ENCODE measurements around the gene ZNF823. TPM values are rescaled to one million over a fixed set of nuclear protein-coding genes. Genes with fewer than 3 reads are reported as not detected.
A peak's percentile ranks its signal among the peaks of the same experiment; 100 is the strongest.

ZNF823 gene
- polyA plus RNA-seq, 1 of the 3 experiments (the other 2 are of a cell fraction): 1.5 TPM

- no peak for TF ChIP-seq RCOR1 (IDR thresholded peaks at IDR 0.05; ENCODE audit: low read length)
These were observed 7.1 kb upstream of the ZNF823 start (continued) for GRCh38 chr19:11745869-11746268.

- peak overlapping the region; percentile 63 to 80 for H3K27ac ChIP-seq (ENCODE audit: low read depth in 2 of 2, low read length in 1 of 2)
These were observed 591 bp downstream of the ZNF823 start for GRCh38 chr19:11737964-11738745.

GRCh38 chr19:11736696-11737095 is 2.0 kb downstream of the ZNF823 start:
- WGBS (ENCODE audit: low lambda C conversion rate): 59% methylated on average over 2 of the region's 2 CpGs

More at GRCh38 chr19:11737964-11738745, 591 bp downstream of the ZNF823 start:
- CTCF ChIA-PET: interaction anchor here (1.4 to 3.0 kb wide), 6 partner anchors 19 to 59 kb away, joined by 4 to 19 read pairs (median 6); no protein-coding TSS in a partner anchor
- no peaks in the 10 kb centered on the region for H3K27me3 ChIP-seq (ENCODE audit: insufficient read depth)
- under 1% methylated on average over 19 of the region's 52 CpGs for WGBS (ENCODE audit: low lambda C conversion rate)
- H3F3A ChIP-seq (replicated peaks; ENCODE audit: insufficient read depth): no peaks in the 10 kb centered on the region
- no peaks in the 10 kb centered on the region for H3K9me3 ChIP-seq
- peaks cover 53% of the 10 kb centered on the region for H3K79me2 ChIP-seq (ENCODE audit: insufficient read depth)
- H3K4me2 ChIP-seq: peak overlapping the region; percentile 90
- peak overlapping the region; percentile 94 for H2AFZ ChIP-seq (ENCODE audit: low read depth)
- H3K4me1 ChIP-seq (ENCODE audit: control insufficient read depth in 1 of 2, insufficient read depth in 2 of 2, low read depth in 1 of 2, low read length in 1 of 2): peaks cover 9 to 13% of the 10 kb centered on the region in 2 experiments; a peak in 2 of 4 replicates
- peak; percentile 71 for DNase-seq
- peak; percentile 55 for TF ChIP-seq GATA2 (CRISPR knock-in tag; IDR thresholded peaks at IDR 0.05)
- TF ChIP-seq TEAD4 (IDR thresholded peaks at IDR 0.05; ENCODE audit: borderline replicate concordance, insufficient read depth): no peak
- TF ChIP-seq MAX (IDR thresholded peaks at IDR 0.05; ENCODE audit: low read depth): no peak
- POLR2A ChIA-PET: no interaction called here
- peak overlapping the region; percentile 82 to 89 for H3K4me3 ChIP-seq (ENCODE audit: low read depth in 2 of 2, low read length in 1 of 2)
- no peaks in the 10 kb centered on the region for H3K9me2 ChIP-seq
- H3K36me3 ChIP-seq (replicated peaks in 1 of 2; ENCODE audit: control insufficient read depth in 1 of 2, insufficient read depth in 2 of 2, low read length in 1 of 2): peaks cover 0 to 12% of the 10 kb centered on the region in 2 experiments
- H4K20me1 ChIP-seq (ENCODE audit: insufficient read depth): no peaks in the 10 kb centered on the region
- peak overlapping the region; percentile 87 for H3K9ac ChIP-seq

More at GRCh38 chr19:11736696-11737095, 2.0 kb downstream of the ZNF823 start:
- Histone ChIP-seq H3K4me3 (ENCODE audit: low read depth in 2 of 2, low read length in 1 of 2) (no peak overlapping the region), H3K4me2 (peak overlapping the region; percentile 90), H3K9me2 (no peaks in the 10 kb centered on the region), H3K9ac (no peak overlapping the region), H3K27me3 (ENCODE audit: insufficient read depth) (no peaks in the 10 kb centered on the region), H3K4me1 (ENCODE audit: control insufficient read depth in 1 of 2, insufficient read depth in 2 of 2, low read depth in 1 of 2, low read length in 1 of 2) (peaks cover 9 to 13% of the 10 kb centered on the region in 2 experiments; a peak in 2 of 4 replicates), H3K27ac (ENCODE audit: low read depth in 2 of 2, low read length in 1 of 2) (no peak overlapping the region), H3K36me3 (replicated peaks in 1 of 2; ENCODE audit: control insufficient read depth in 1 of 2, insufficient read depth in 2 of 2, low read length in 1 of 2) (peaks cover 0 to 12% of the 10 kb centered on the region in 2 experiments), H3K9me3 (no peaks in the 10 kb centered on the region), H2AFZ (ENCODE audit: low read depth) (no peak overlapping the region), H4K20me1 (ENCODE audit: insufficient read depth) (no peaks in the 10 kb centered on the region), H3F3A (replicated peaks; ENCODE audit: insufficient read depth) (no peaks in the 10 kb centered on the region), H3K79me2 (ENCODE audit: insufficient read depth) (peaks cover 67% of the 10 kb centered on the region)
- peak; percentile 21 for DNase-seq
- no peak for TF ChIP-seq ELF1 (IDR thresholded peaks at IDR 0.05)
- no peak for TF ChIP-seq RCOR1 (IDR thresholded peaks at IDR 0.05; ENCODE audit: low read length)
- no peak for TF ChIP-seq TEAD4 (IDR thresholded peaks at IDR 0.05; ENCODE audit: borderline replicate concordance, insufficient read depth)
- TF ChIP-seq MEF2A (IDR thresholded peaks at IDR 0.05; ENCODE audit: borderline replicate concordance, low read depth): no peak
- no peak for TF ChIP-seq JUND (IDR thresholded peaks at IDR 0.05)
- no peak for TF ChIP-seq FOXJ3 (CRISPR knock-in tag; IDR thresholded peaks at IDR 0.05)
- no peak for TF ChIP-seq SIN3A (IDR thresholded peaks at IDR 0.05; ENCODE audit: borderline replicate concordance, low read depth, low read length)
- TF ChIP-seq USF2 (IDR thresholded peaks at IDR 0.05; ENCODE audit: borderline replicate concordance, low read depth, low read length): no peak
- TF ChIP-seq SMC3 (IDR thresholded peaks at IDR 0.05; ENCODE audit: low read depth, low read length): no peak
- no peak for TF ChIP-seq CTCF (IDR thresholded peaks at IDR 0.05)
- TF ChIP-seq TAF1 (IDR thresholded peaks at IDR 0.05; ENCODE audit: borderline replicate concordance, low read depth, low read length): no peak
- POLR2A ChIA-PET: interaction anchor here (0.6 to 1.0 kb wide), 2 partner anchors 42 to 112 kb away, joined by 3 to 7 read pairs; no protein-coding TSS in a partner anchor
- CTCF ChIA-PET: interaction anchor here (0.6 to 3.0 kb wide), 6 partner anchors 8 to 61 kb away, joined by 3 to 19 read pairs (median 4); no protein-coding TSS in a partner anchor
